ENCODE measurements around the gene NMU. TPM values are rescaled to one million over a fixed set of nuclear protein-coding genes. Genes with fewer than 3 reads are reported as not detected.

NMU gene
- total RNA-seq, 3 donors from 2014 or later: 0.81 to 1.5 (median 1.0) TPM

DNA sequence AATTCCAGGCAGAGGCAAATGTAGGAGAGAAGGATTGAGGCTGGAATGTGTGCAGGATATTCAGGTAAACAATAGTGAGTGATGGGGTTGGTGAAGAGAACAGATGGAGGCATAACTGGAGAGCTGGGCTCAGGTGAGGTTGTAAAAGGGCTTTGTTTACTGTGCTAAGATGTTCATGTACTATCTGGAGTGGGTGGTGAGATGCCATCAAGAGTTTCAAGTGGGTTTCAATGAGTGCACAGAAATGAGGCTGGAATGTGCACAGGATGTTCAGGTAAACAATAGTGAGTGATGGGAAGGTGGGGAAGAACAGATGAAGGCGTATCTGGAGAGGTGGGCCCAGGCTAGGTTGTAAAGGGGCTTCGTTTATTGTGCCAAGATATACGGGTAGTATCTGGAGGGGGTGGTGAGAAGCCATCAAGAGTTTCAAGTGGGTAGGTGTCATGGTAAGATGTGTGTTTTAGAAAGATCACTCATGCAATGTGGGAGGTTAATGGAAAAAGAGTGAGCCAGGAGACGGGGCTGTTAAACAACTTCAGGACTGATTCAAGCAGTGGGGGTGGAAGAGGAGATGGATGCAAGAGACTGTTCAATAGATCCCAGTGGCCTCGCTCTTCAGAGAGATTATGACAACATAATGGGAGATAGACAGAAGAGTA is 25.4 kb upstream of the NMU start:
- H3K4me3 ChIP-seq: no peak overlapping the region

GRCh38 chr4:55658657-55659056 is 22.6 kb upstream of the NMU start:
- TF ChIP-seq, protein P1, sequence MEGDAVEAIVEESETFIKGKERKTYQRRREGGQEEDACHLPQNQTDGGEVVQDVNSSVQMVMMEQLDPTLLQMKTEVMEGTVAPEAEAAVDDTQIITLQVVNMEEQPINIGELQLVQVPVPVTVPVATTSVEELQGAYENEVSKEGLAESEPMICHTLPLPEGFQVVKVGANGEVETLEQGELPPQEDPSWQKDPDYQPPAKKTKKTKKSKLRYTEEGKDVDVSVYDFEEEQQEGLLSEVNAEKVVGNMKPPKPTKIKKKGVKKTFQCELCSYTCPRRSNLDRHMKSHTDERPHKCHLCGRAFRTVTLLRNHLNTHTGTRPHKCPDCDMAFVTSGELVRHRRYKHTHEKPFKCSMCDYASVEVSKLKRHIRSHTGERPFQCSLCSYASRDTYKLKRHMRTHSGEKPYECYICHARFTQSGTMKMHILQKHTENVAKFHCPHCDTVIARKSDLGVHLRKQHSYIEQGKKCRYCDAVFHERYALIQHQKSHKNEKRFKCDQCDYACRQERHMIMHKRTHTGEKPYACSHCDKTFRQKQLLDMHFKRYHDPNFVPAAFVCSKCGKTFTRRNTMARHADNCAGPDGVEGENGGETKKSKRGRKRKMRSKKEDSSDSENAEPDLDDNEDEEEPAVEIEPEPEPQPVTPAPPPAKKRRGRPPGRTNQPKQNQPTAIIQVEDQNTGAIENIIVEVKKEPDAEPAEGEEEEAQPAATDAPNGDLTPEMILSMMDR (IDR thresholded peaks at IDR 0.05): no peak
- H3K4me1 ChIP-seq (ENCODE audit: low read depth): no peaks in the 10 kb centered on the region
- H3K4me3 ChIP-seq: no peak overlapping the region
- intact Hi-C loops (cut with DNase I, micrococcal nuclease): no loop called here
- DNase-seq: no peak
- H3K36me3 ChIP-seq (ENCODE audit: low read depth): no peaks in the 10 kb centered on the region
- ATAC-seq: no peak
- no peaks in the 10 kb centered on the region for H3K9me3 ChIP-seq

More for the DNA sequence above, 25.4 kb upstream of the NMU start:
- intact Hi-C loops (cut with DNase I, micrococcal nuclease): no loop called here
- no peak for DNase-seq
- no peak for ATAC-seq
- Histone ChIP-seq H3K9me3 (no peaks in the 10 kb centered on the region), H3K36me3 (ENCODE audit: low read depth) (no peaks in the 10 kb centered on the region), H3K4me1 (ENCODE audit: low read depth) (no peaks in the 10 kb centered on the region)
- TF ChIP-seq, protein P1 (IDR thresholded peaks at IDR 0.05): no peak

DNA sequence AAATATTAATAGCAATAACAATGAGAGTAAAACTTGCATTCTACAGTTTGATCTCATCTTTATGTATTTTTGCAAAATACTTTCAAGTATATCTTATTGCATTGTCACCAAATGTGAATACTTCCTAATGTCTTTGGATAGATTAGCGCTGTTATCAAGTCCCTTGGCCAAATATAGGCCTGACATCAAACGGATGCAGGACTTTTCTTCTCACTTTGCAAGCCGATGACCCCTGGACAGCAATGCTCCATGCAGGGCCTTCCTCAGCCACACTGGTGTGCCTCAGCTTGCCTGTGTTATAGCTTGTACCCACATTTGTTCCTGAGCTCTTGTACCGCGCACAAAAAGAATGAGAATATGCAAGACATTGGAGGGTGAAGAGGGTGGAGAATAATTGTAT is 18.0 kb upstream of the NMU start:
- Histone ChIP-seq H3K4me1 (ENCODE audit: low read depth) (no peaks in the 10 kb centered on the region), H3K4me3 (no peak overlapping the region), H3K9me3 (no peaks in the 10 kb centered on the region), H3K36me3 (ENCODE audit: low read depth) (no peaks in the 10 kb centered on the region)
- no peak for ATAC-seq
- TF ChIP-seq, protein P1 (IDR thresholded peaks at IDR 0.05): no peak
- intact Hi-C loops (cut with DNase I, micrococcal nuclease): no loop called here
- DNase-seq: no peak

DNA sequence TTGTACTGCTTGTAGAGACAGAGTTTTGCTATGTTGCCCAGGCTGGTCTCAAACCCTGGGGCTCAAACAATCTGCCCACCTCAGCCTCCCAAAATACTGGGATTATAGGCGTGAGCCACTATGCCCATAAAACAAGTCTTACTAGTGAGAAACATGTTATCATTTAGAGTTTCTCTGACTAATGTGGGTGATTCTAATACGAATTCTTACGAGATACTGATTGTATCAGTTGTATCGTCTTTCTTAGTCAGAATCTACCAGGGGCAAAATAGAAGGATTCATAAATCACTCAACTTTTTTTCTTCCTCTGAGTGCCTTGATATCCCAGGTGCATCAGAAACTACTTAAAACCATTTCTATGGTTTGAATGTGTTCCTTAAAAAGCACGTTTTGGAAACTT is 14.4 kb upstream of the NMU start:
- DNase-seq: no peak
- Histone ChIP-seq H3K4me1 (ENCODE audit: low read depth) (no peaks in the 10 kb centered on the region), H3K9me3 (no peaks in the 10 kb centered on the region), H3K36me3 (ENCODE audit: low read depth) (no peaks in the 10 kb centered on the region), H3K4me3 (no peak overlapping the region)
- intact Hi-C loops (cut with DNase I, micrococcal nuclease): no loop called here
- TF ChIP-seq, protein P1 (IDR thresholded peaks at IDR 0.05): no peak
- ATAC-seq: no peak

- DNase-seq (no peak), ATAC-seq (no peak)
- H3K36me3 ChIP-seq (ENCODE audit: low read depth): no peaks in the 10 kb centered on the region
- no peaks in the 10 kb centered on the region for H3K9me3 ChIP-seq
- peaks cover 7% of the 10 kb centered on the region for H3K4me1 ChIP-seq (ENCODE audit: low read depth)
- no peak overlapping the region for H3K4me3 ChIP-seq
- intact Hi-C loops (cut with DNase I, micrococcal nuclease): no loop called here
- TF ChIP-seq, protein P1 (IDR thresholded peaks at IDR 0.05): no peak
Measured at GRCh38 chr4:55637272-55637820, 1.2 kb upstream of the NMU start.
